A673 (cell line): ENCODE data around the gene UNC13B. TPM values are rescaled to one million over a fixed set of nuclear protein-coding genes. Genes with fewer than 3 reads are reported as not detected.
"Not testable (repeated sequence)": the region's sequence is repeated elsewhere in the genome, so short reads cannot be mapped to it uniquely, and the experiment has no call there.

Experiments
- BruUV-seq: library from RNA; stranded (reverse); fragments of 400-500 nt; replicated peaks from 2 replicates; lab custom pipeline; 2021; lab: Mats Ljungman, UMichigan
- CTCF ChIA-PET: fragments of 300-600 bp; sonication (Branson Sonifier 250); formaldehyde crosslinking; loops from one replicate; lab custom pipeline; 2022; ENCODE audit warnings: antibody characterized with exemption; lab: Charles Lee
- POLR2A ChIA-PET: fragments of 300-600 bp; sonication (Branson Sonifier 250); formaldehyde crosslinking; loops from one replicate; lab custom pipeline; 2022; ENCODE audit warnings: antibody characterized with exemption; ENCODE audit not compliant: low non-redundant PET; lab: Charles Lee
- DNase-seq: peaks from one replicate; pipeline ENCODE4 v3.0.0-alpha.2; 2015; ENCODE audit warnings: low spot score
- H3K27ac ChIP-seq: fragments of 200-600 bp; sonication (generic); 2 replicates; pipeline ENCODE4 v1.5.1; 2016; ENCODE audit warnings: mixed run types, low read depth, mild to moderate bottlenecking, mixed read lengths, antibody characterized with exemption, low read length; ENCODE audit not compliant: poor library complexity, severe bottlenecking
- H3K27me3 ChIP-seq: fragments of 200-600 bp; sonication (generic); replicated peaks from 2 replicates; pipeline ENCODE4 v1.6.1; 2017; ENCODE audit warnings: mixed run types, low read depth, mild to moderate bottlenecking, mixed read lengths, antibody characterized with exemption, low read length; ENCODE audit not compliant: insufficient read depth, poor library complexity
- H3K36me3 ChIP-seq: fragments of 200-600 bp; sonication (generic); 2 replicates; pipeline ENCODE4 v1.6.1; 2016; ENCODE audit warnings: mixed run types, mild to moderate bottlenecking, mixed read lengths, antibody characterized with exemption, low read length; ENCODE audit not compliant: insufficient read depth, poor library complexity, severe bottlenecking
- H3K4me1 ChIP-seq: fragments of 200-600 bp; sonication (generic); 2 replicates; pipeline ENCODE4 v1.6.1; 2017; ENCODE audit warnings: mixed run types, mild to moderate bottlenecking, mixed read lengths, antibody characterized with exemption, low read length; ENCODE audit not compliant: insufficient read depth, poor library complexity, severe bottlenecking
- H3K4me3 ChIP-seq: fragments of 200-600 bp; sonication (generic); 2 replicates; pipeline ENCODE4 v1.5.1; 2016; ENCODE audit warnings: low read depth, mixed run types, mild to moderate bottlenecking, mixed read lengths, low read length; ENCODE audit not compliant: poor library complexity, severe bottlenecking
- H3K9me3 ChIP-seq: fragments of 200-600 bp; sonication (generic); 2 replicates; pipeline ENCODE4 v1.6.1; 2016; ENCODE audit warnings: mixed run types, low read depth, mild to moderate bottlenecking, mixed read lengths, antibody characterized with exemption, low read length; ENCODE audit not compliant: poor library complexity, severe bottlenecking
- EZH2 ChIP-seq: fragments of 200-600 bp; sonication (generic); IDR thresholded peaks from 2 replicates; pipeline ENCODE4 v1.6.1; 2017; ENCODE audit warnings: borderline replicate concordance, low read depth, mild to moderate bottlenecking, mixed read lengths, antibody characterized with exemption, low read length; ENCODE audit not compliant: poor library complexity, severe bottlenecking
- intact Hi-C: fragments of 100-400 bp; cut with micrococcal nuclease; formaldehyde crosslinking; loops from one replicate; pipeline ENCODE4 v1.10.0; 2022; ENCODE audit not compliant: unreplicated experiment
- total RNA-seq: library from RNA; stranded (reverse); gene quantifications from 2 replicates; pipeline ENCODE4 v1.2.3, GENCODE V29; 2021
- TF ChIP-seq, protein P1 (sequence below): fragments of 300-800, 200-600 bp; sonication (generic); conservative IDR thresholded peaks from 2 replicates; pipeline ENCODE4 v1.5.1; 2017; ENCODE audit warnings: low read depth, mild to moderate bottlenecking, antibody characterized with exemption, low read length, moderate library complexity, mixed read lengths

Gene UNC13B
- total RNA-seq, 1 experiment from 2014 or later: 19.8 TPM

DNA sequence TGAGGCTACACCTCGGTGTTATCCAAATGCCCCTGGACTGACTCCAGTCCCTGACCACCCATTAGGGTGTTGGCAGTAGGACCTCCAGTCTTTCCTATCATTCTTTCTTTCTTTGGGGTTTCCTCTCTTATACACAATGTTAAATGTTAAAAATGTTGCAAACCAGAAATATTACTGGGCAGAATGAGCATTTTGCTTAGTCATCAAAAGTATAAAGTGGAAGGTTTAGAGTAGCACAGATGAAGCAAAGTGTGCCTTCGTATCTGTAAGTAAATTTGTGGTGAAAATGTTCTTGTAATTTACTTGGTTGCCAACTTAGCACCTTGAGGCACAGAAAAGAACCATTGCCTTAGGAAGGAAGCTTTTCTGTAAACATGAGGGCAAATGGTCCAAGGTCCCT, 21.7 kb upstream of the UNC13B start:
- TF ChIP-seq EZH2: no peak
- TF ChIP-seq, protein P1, sequence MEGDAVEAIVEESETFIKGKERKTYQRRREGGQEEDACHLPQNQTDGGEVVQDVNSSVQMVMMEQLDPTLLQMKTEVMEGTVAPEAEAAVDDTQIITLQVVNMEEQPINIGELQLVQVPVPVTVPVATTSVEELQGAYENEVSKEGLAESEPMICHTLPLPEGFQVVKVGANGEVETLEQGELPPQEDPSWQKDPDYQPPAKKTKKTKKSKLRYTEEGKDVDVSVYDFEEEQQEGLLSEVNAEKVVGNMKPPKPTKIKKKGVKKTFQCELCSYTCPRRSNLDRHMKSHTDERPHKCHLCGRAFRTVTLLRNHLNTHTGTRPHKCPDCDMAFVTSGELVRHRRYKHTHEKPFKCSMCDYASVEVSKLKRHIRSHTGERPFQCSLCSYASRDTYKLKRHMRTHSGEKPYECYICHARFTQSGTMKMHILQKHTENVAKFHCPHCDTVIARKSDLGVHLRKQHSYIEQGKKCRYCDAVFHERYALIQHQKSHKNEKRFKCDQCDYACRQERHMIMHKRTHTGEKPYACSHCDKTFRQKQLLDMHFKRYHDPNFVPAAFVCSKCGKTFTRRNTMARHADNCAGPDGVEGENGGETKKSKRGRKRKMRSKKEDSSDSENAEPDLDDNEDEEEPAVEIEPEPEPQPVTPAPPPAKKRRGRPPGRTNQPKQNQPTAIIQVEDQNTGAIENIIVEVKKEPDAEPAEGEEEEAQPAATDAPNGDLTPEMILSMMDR: no peak
- Histone ChIP-seq H3K4me3 (no peak overlapping the region), H3K9me3 (peaks cover 13% of the 10 kb centered on the region), H3K36me3 (no peaks in the 10 kb centered on the region), H3K27me3 (no peaks in the 10 kb centered on the region), H3K27ac (no peak overlapping the region), H3K4me1 (no peaks in the 10 kb centered on the region)
- ChIA-PET POLR2A (no interaction called here), CTCF (no interaction called here)
- no TSS peak for BruUV-seq
- DNase-seq: no peak
- intact Hi-C loops: no loop called here

DNA sequence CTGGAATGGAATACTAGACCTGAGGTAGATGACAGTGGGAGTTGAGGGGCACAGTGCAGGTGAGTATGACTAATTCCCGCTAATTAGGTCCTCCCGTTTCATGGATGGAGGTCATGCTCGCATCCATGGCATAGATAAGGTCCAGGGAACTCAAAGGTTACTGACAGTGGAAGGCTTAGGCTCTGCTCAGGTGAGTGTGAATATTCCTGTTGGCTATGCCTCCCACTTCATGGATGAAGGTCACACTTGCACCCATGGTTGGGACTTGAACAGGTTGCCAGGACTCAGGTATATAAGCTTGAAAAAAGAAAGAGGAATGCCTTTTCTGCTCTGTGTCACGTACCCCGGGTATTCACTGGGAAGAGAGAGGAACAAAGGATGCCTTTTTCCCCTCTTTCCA, 19.8 kb upstream of the UNC13B start:
- POLR2A ChIA-PET: no interaction called here
- no peak overlapping the region for H3K4me3 ChIP-seq
- no peaks in the 10 kb centered on the region for H3K27me3 ChIP-seq
- no peak for DNase-seq
- no peaks in the 10 kb centered on the region for H3K36me3 ChIP-seq
- no TSS peak for BruUV-seq
- CTCF ChIA-PET: no interaction called here
- TF ChIP-seq EZH2: no peak
- TF ChIP-seq, protein P1: no peak
- H3K4me1 ChIP-seq: no peaks in the 10 kb centered on the region
- intact Hi-C loops: no loop called here
- H3K9me3 ChIP-seq: peaks cover 13% of the 10 kb centered on the region
- no peak overlapping the region for H3K27ac ChIP-seq

DNA sequence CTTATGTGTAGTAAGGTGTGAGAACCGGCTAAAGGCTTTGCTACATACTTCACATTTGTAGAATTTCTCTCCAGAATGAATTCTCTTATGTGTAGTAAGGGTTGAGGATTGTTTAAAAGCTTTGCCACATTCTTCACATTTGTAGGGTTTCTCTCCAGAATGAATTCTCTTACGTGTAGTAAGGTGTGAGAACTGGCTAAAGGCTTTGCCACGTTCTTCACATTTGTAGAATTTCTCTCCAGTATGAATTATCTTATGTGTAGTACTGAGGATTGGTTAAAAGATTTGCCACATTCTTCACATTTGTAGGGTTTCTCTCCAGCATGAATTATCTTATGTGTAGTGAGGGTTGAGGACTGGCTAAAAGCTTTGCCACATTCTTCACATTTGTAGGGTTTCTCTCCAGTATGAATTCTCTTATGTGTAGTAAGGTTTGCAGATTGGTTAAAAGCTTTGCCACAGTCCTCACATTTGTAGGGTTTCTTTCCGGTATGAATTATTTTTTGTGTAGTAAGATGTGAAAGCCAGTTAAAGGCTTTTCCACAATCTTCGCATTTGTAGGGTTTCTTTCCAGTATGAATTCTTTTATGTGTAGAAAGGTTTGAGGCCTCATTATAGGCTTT, 13.8 kb upstream of the UNC13B start:
- H3K36me3 ChIP-seq, BruUV-seq, POLR2A ChIA-PET, DNase-seq, H3K4me1 ChIP-seq, H3K4me3 ChIP-seq, H3K27ac ChIP-seq, CTCF ChIA-PET, intact Hi-C loops, H3K27me3 ChIP-seq: not testable (repeated sequence)
- H3K9me3 ChIP-seq: peaks cover 22% of the 10 kb centered on the region

DNA sequence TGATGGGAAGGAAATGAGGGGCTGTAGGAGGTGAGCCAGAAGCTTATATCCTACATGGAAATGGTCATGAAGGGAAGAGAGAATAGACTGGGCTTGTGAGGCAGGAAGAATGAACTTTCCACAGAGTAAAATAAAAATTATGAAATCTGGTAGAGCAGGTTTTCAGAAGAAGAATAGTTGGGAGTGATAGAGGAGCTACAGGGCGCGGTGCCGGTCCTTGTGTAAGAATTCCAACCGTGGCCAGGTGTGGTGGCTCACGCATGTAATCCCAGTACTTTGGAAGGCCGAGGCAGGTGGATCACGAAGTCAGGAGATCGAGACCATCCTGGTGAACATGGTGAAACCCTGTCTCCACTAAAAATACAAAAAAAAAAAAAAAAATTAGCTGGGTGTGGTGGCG, 8.9 kb upstream of the UNC13B start:
- intact Hi-C loops: no loop called here

More for the DNA sequence above, 8.9 kb upstream of the UNC13B start:
- Histone ChIP-seq H3K27me3 (no peaks in the 10 kb centered on the region), H3K9me3 (peaks cover 22% of the 10 kb centered on the region), H3K27ac (no peak overlapping the region), H3K36me3 (no peaks in the 10 kb centered on the region), H3K4me3 (no peak overlapping the region), H3K4me1 (no peaks in the 10 kb centered on the region)
- DNase-seq: no peak
- ChIA-PET POLR2A (no interaction called here), CTCF (no interaction called here)
- TF ChIP-seq EZH2: no peak
- TF ChIP-seq, protein P1: no peak
- no TSS peak for BruUV-seq
